Ramos (cell line): ENCODE results near the gene AGBL1.
"Not testable (repeated sequence)": the region's sequence is repeated elsewhere in the genome, so short reads cannot be mapped to it uniquely, and the experiment has no call there.

Source experiments
- in situ Hi-C: fragments of 300-500 bp; cut with MboI; formaldehyde crosslinking; loops from one replicate; pipeline ENCODE4 v1.14.3; 2022; ENCODE audit warnings: low sequenced_read_pairs; ENCODE audit not compliant: unreplicated experiment

Gene AGBL1

GRCh38 chr15:86481720-86482119 lies 402.0 kb downstream of the AGBL1 start:
- in situ Hi-C loops, result no loop called here

DNA sequence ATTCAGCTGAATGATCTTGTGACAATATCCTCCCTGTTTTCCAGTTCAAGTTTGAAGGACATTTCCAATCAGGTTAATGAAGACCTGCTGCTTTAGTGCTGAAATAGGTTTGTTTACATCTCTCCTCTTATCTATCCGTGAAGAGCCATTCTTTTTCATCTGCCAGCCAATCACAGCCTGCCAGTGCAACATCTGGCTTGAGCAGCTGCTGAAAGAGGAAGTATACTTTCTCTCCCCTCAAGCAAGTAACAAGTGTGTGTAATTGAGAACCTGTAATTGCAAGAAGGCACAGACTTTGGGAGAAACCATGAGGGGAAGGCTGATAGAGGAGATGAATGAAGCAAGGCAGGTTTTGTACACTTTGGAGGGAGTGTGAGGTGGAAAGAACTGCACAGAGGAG lies 404.3 kb downstream of the AGBL1 start:
- in situ Hi-C loops, result no loop called here

DNA sequence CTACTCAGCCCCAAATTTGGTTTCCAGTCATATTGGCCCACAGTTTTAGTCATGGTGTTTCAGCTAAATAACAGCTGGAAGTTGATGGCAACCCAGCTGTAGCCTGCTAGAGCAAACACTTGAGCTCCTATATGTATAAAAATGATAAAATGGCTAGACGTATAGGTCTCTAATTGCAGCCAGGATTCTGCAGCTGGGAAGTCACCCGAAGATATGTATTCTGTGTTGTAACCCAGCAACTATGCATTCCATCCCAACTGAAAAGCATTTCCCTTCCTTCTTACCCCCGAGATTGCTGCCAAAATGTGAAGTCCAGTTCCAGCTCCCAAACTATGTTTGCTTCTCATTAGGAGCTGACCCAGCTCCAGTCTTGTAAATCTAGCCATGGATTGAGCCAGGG lies 408.4 kb downstream of the AGBL1 start:
- in situ Hi-C loops, result no loop called here

DNA sequence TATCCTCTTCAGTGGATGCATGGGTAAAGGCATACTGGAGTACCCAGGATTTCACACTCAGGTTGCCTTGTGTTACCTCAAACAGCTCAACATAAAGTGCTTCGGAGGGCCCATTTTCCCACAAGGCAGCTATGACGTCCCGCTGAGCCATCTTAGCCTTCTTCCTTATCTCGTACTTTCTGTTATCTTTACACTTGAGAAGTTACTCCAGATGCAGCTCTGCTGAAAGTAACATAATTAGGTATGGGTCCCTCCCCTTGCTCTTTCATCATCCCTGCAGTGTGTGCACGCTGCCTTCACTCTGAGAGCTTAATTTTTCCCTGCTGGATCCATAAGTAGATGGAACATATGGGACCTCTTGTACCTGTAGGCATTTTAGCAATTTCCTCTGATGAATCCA lies 410.3 kb downstream of the AGBL1 start:
- in situ Hi-C loops, result no loop called here

DNA sequence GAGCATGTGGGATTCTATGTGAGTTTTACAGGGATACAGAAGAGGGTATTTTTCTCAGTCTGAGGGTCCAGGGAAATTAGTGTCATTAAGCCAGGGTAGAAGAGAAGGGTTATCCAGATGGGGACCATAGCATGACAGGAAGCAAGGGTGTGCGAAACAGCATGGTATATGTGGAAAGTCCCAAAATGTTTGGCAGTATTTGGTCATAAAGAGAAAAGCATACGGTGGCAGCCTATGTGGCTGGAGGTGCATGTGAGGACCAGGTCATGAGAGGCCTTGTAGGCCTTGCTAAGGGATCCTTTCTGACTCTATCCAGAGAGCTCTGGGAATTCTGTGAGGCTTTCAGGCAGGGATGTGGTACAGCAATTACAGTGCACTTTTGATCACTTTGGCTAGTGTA lies 411.4 kb downstream of the AGBL1 start:
- in situ Hi-C loops, result no loop called here

- in situ Hi-C loops, result no loop called here
These were observed 414.2 kb downstream of the AGBL1 start for GRCh38 chr15:86493884-86494283.

DNA sequence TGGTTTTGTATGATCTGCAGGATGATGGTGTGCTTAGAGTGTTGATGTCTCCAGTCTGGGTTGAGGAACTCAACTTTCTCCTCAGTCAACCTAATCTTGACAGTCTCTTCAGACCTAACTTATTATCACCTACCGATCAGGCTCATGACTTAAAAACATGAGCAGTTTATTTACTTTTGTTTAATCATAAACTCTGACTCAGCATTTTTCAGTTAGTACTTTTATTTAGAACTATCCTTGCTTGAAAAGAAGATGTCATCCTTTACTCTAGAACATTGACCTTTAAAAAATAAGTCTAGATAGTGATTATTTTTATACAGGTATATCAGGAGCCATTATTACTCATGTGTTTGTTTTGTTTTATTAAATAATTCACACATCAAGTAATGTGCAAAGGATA lies 414.8 kb downstream of the AGBL1 start:
- in situ Hi-C loops, result no loop called here

DNA sequence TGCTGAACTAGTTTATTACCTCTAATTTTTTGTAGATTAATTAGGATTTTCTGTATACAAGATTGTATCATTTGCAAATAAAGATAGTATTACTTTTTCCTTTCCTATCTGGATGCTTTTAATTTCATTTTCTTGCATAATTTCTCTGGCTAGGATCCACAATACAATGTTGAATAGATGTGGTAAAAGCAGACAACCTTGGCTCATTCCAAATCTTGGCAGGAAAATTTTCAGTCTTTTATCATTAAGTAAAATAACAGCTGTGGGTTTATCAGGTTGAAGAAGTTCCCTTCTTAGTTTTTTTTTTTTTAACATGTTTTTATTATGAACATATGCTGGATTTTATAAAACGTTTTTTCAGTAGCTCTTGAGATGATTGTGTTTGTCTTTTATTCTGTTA lies 422.6 kb downstream of the AGBL1 start:
- in situ Hi-C loops, result no loop called here

- in situ Hi-C loops, result no loop called here
These were observed 426.3 kb downstream of the AGBL1 start for GRCh38 chr15:86505951-86506350.

DNA sequence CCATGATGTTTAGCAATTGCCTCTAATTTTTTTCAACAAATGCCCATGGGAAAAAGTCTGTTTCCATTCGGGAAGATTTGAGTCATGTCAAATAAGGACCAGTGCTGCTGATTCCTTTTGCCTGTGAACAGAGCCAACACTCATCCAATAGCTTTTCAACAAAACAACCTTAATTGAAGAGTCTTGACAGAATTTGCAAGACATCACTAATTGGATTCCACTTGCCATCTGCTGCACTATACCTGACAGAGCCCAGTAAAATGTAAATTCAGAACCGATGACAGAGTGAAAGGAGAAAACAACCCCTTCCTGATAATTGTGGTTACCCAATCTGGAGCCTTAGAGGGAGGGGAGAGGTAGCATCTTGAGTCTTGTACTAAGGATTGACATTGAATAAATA lies 426.7 kb downstream of the AGBL1 start:
- in situ Hi-C loops, result no loop called here

- in situ Hi-C loops, result no loop called here
These were observed 436.0 kb downstream of the AGBL1 start for GRCh38 chr15:86515625-86516024.

DNA sequence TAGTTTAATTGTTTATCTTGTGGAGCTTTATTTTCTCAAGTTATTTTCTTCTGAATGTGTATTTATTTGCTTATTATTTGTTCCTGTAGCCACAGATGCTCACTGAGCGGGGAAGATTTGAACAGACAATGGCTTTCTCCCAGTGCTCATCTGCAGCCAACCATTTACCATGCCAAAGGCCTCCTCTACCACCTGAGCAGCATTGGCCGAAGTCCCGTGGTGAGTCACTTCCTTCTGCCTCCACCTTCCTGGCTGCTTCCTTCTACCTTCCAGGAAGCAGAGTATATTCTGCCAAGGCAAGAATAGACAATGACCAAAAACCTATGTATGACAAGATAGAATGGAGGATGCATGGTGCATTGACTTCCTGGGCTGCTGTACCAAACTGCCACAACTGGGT lies 443.1 kb downstream of the AGBL1 start:
- in situ Hi-C loops, result no loop called here

- in situ Hi-C loops, result no loop called here
These were observed 447.4 kb downstream of the AGBL1 start for GRCh38 chr15:86526938-86527690.

DNA sequence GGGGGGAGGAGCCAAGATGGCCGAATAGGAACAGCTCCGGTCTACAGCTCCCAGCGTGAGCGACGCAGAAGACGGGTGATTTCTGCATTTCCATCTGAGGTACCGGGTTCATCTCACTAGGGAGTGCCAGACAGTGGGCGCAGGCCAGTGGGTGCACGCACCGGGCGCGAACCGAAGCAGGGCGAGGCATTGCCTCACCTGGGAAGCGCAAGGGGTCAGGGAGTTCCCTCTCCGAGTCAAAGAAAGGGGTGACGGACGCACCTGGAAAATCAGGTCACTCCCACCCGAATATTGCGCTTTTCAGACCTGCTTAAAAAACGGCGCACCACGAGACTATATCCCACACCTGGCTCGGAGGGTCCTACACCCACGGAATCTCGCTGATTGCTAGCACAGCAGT lies 448.4 kb downstream of the AGBL1 start:
- in situ Hi-C loops, result not testable (repeated sequence)

GRCh38 chr15:86538141-86538540 lies 458.5 kb downstream of the AGBL1 start:
- in situ Hi-C loops, result no loop called here

DNA sequence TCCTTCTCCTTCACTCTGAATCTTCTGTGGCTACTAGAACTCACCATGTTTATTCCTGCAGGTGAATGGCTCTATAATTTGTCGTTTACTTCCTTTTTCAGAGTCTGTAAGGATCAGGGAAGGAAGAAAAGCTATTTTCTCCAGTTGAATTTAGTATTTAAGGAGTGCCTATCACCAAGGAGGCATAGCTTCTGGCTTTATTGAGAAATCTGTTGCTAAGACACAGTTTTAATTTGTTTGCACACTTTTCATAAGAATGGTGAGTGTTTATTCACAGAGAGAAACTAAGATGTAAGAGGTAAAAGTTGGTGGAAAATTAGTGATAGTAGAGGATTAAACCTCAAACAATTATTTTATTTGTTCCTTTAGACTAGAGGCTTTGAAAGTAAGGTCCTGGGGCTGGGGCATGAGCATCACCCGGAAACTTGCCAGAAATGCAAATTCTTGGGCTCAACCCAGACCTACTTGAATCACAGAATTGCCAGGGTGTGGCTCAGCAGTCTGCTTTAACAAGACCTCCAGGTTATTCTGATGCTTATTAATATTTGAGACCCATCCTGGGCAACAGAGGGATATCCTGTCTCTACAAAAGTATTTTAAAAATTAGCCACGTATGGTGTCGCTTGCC lies 461.3 kb downstream of the AGBL1 start:
- in situ Hi-C loops, result no loop called here

DNA sequence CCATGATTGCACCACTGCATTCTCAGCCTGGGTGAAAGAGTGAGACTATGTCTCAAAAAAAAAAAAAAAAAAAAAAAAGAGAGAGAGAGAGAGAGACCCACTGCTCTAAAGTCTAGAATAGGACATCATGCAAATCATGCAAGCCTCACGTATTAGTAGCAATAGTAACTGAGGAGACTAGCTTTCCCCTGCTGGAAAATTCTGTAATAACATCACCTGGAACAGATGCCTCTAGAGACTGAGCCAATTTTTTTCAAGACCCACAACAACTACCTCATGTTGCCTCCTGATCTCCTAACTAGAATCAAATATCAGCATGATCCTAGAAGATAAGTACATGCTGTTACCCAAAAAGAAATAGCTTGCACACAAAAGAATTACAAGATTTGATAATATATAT lies 461.9 kb downstream of the AGBL1 start:
- in situ Hi-C loops, result no loop called here

- in situ Hi-C loops, result no loop called here
These were observed 470.4 kb downstream of the AGBL1 start for GRCh38 chr15:86550075-86550474.

DNA sequence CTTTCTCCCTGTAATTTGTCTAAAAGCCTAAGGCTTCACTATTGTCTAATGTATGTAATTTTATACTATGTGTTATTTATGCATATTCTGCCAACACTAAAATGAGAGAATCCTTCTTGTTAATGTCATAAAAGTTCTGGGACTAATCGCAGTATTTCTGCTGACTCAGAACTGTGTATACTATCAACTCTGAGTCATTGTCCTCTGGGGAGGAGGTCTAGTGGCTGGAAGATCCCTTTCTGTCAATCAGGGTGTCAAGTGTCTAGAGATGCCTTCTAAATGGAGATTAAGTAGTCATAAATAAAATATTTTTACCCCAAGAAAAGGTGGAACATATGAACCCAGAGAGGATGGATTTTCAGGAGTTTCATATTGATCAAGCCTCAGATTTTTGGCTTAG lies 473.4 kb downstream of the AGBL1 start:
- in situ Hi-C loops, result no loop called here

DNA sequence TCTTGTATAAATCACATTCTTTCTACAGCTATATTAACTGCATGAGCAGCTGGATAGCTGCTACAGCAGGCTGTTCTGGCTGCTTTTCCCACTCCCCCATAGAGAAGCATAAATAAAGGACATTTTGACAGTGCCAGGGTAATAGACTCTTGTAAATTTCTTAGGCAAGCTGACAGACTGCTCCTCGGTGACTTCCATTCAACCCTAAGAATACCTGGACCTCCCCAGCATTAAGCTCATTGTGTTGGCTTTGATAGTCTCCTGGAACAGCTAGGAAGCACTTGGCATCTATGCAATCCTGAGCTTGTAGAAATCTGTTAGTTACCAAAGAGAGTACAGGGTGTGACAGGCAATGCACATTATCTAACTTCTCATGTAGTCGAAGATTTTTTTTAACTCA lies 475.4 kb downstream of the AGBL1 start:
- in situ Hi-C loops, result no loop called here

DNA sequence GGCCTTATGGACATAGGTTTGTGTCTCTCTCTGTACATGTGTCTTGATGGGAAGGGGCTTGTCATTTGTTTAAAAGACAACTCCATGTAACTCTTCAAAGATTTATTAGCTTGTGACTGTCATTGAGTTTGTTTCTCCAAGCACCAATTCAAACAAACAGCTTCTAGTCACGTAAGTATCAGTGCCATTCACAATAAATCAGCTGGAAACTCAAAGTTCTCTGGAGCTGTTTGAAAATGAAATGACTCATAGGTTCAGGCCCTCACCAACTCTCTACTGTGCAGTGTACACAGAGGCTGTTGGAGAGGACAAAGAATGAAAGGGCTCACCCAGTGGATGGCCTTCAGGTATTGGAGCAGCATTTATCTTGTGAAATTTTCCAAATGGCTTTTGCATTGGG lies 476.3 kb downstream of the AGBL1 start:
- in situ Hi-C loops, result no loop called here

- in situ Hi-C loops, result no loop called here
These were observed 476.8 kb downstream of the AGBL1 start for GRCh38 chr15:86556396-86557017.
